BLaER1 treated with 17β-estradiol and CSF1 and Interleukin-3, amounts not matched to agents 10 nM and 100 nM (cell line): ENCODE data around the gene RBP4.
"Not testable (repeated sequence)": the region's sequence is repeated elsewhere in the genome, so short reads cannot be mapped to it uniquely, and the experiment has no call there.

ENCODE experiments used
- H3K27ac ChIP-seq, 11 experiments: shearing (Covaris generic); formaldehyde crosslinking; 2 replicates each; pipeline ENCODE4 v1.8.1; 2022
- H3K27me3 ChIP-seq, 11 experiments: shearing (Covaris generic); formaldehyde crosslinking; 2 replicates each; pipeline ENCODE4 v1.8.1; 2022
- H3K36me3 ChIP-seq, 11 experiments: shearing (Covaris generic); formaldehyde crosslinking; 2 replicates each; pipeline ENCODE4 v1.8.1; 2022
- H3K4me1 ChIP-seq, 10 experiments: shearing (Covaris generic); formaldehyde crosslinking; 2 replicates each; pipeline ENCODE4 v1.8.1; 2022
- H3K4me2 ChIP-seq, 11 experiments: shearing (Covaris generic); formaldehyde crosslinking; 2 replicates each; pipeline ENCODE4 v1.8.1; 2022
- H3K4me3 ChIP-seq, 10 experiments: shearing (Covaris generic); formaldehyde crosslinking; 2 replicates each; pipeline ENCODE4 v1.8.1; 2022
- H3K9ac ChIP-seq, 11 experiments: shearing (Covaris generic); formaldehyde crosslinking; 2 replicates each; pipeline ENCODE4 v1.8.1; 2022
- H3K9me3 ChIP-seq, 11 experiments: shearing (Covaris generic); formaldehyde crosslinking; replicated peaks in 1 of 11; 2 replicates each; pipeline ENCODE4 v1.8.1; 2022
- H4K20me1 ChIP-seq, 11 experiments: shearing (Covaris generic); formaldehyde crosslinking; 2 replicates each; pipeline ENCODE4 v1.8.1; 2022
- Cebpa-rat ChIP-seq, 11 experiments: shearing (Covaris generic); IDR thresholded peaks; 2 replicates each; pipeline ENCODE4 v1.8.1; 2022

The RBP4 gene

GRCh38 chr10:93559490-93559889 is 41.5 kb downstream of the RBP4 start:
- Histone ChIP-seq H3K4me2 (no peak overlapping the region), H3K4me1 (peaks cover 0 to 24% (median 0%) of the 10 kb centered on the region in 10 experiments; a peak in 7 of 20 replicates), H4K20me1 (no peaks in the 10 kb centered on the region), H3K4me3 (no peak overlapping the region), H3K27ac (no peak overlapping the region), H3K36me3 (no peaks in the 10 kb centered on the region), H3K27me3 (no peaks in the 10 kb centered on the region), H3K9ac (no peak overlapping the region), H3K9me3 (no peaks in the 10 kb centered on the region)
- TF ChIP-seq Cebpa-rat (IDR thresholded peaks at IDR 0.05), result no peak

DNA sequence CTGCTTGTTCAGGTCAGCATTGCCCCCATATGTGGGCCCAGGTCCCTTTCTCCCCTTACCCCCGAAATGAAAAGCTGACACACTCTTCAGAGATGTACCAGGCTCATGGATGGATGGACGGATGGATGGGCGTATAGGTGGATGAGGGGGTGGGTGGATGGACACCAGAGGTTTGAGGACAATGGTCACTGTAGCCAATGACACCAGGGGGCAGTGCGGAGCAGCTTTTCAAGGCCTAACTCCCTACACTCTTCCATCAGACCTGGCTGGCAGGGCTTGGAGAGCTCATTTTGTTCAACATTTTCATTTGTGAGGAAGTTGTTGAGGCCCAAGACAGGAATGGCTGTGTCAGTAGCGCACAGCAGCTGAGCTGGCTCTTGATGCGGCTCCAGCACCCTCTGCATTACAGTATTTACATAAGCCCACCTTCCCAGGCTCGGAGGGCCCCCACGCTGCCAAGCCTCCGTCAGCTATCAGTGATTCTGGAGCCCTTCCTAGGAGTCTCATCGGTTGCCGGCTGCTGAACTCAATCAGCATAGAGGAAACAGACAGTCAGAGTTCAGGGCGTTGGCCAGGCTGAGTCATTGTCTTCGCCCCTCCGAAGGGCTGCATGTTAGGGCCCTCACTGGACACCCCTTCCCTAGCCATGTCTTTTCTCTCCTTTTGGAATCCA is 46.1 kb downstream of the RBP4 start:
- H3K4me3 ChIP-seq, result no peak overlapping the region
- peak overlapping the region in 2 of 11 experiments; percentile 50 to 66; a peak in 3 of 22 replicates for H3K27ac ChIP-seq
- no peaks in the 10 kb centered on the region for H4K20me1 ChIP-seq
- H3K4me2 ChIP-seq, result peak overlapping the region in 3 of 11 experiments; percentile 32 to 79 (median 52); a peak in 6 of 22 replicates
- peaks cover 0 to 24% (median 0%) of the 10 kb centered on the region in 10 experiments; a peak in 7 of 20 replicates for H3K4me1 ChIP-seq
- H3K27me3 ChIP-seq, result no peaks in the 10 kb centered on the region
- no peak for TF ChIP-seq Cebpa-rat (IDR thresholded peaks at IDR 0.05)
- H3K9ac ChIP-seq, result peak overlapping the region in 1 of 11 experiments; percentile 40; a peak in 1 of 22 replicates
- no peaks in the 10 kb centered on the region for H3K36me3 ChIP-seq
- no peaks in the 10 kb centered on the region for H3K9me3 ChIP-seq

- TF ChIP-seq Cebpa-rat (IDR thresholded peaks at IDR 0.05), result no peak
- H3K4me3 ChIP-seq, result no peak overlapping the region
Observed at GRCh38 chr10:93554316-93554663, 46.7 kb downstream of the RBP4 start.

DNA sequence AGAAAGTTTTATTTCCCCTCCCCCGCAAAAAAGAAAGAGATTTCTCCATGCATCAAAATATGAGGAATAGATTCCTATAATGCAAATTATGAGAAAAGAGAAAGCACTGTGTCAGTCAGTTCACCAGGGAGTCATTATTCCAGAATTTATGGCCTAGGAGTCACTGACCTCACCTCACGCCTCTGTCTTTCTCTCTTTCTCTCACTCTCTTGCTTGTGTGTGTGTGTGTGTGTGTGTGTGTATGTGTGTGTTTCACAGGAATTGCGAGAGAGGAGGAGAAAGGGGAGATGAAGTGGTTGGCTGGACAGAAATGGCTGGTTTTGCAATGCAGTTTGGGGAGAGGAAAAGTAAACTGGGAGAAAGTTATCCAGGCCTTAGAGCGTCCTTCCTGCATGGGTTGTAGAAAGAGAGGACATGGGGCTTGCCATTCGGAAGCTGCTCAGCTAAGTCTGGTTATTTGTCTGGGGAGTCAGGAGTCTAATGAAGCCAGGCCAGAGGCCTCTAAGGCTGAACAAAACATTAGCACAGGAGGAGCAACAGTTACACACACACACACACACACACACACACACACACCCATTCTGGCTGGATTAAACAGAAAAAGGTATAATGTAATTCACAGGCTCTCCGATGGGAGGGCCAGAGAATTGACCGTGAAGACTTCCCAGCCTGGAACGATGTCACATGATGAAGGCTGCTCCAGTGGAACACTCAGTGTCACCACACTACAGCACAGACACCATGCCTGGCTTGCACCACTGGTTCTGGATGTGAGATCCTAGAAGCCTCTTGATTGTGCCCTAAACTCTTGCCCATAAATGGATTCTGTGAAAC is 47.3 kb downstream of the RBP4 start:
- no peak overlapping the region for H3K4me2 ChIP-seq
- H3K4me1 ChIP-seq, result peaks cover 0 to 24% (median 0%) of the 10 kb centered on the region in 10 experiments; a peak in 7 of 20 replicates
- H4K20me1 ChIP-seq, result no peaks in the 10 kb centered on the region
- H3K27ac ChIP-seq, result no peak overlapping the region
- H3K4me3 ChIP-seq, result no peak overlapping the region
- H3K27me3 ChIP-seq, result no peaks in the 10 kb centered on the region
- no peaks in the 10 kb centered on the region for H3K9me3 ChIP-seq
- H3K36me3 ChIP-seq, result no peaks in the 10 kb centered on the region
- H3K9ac ChIP-seq, result no peak overlapping the region
- no peak for TF ChIP-seq Cebpa-rat (IDR thresholded peaks at IDR 0.05)

More at GRCh38 chr10:93554316-93554663, 46.7 kb downstream of the RBP4 start:
- H4K20me1 ChIP-seq, result no peaks in the 10 kb centered on the region
- no peaks in the 10 kb centered on the region for H3K9me3 ChIP-seq
- H3K4me1 ChIP-seq, result peaks cover 0 to 24% (median 0%) of the 10 kb centered on the region in 10 experiments; a peak in 7 of 20 replicates
- no peaks in the 10 kb centered on the region for H3K27me3 ChIP-seq
- H3K4me2 ChIP-seq, result no peak overlapping the region
- H3K9ac ChIP-seq, result no peak overlapping the region
- no peak overlapping the region for H3K27ac ChIP-seq
- no peaks in the 10 kb centered on the region for H3K36me3 ChIP-seq

DNA sequence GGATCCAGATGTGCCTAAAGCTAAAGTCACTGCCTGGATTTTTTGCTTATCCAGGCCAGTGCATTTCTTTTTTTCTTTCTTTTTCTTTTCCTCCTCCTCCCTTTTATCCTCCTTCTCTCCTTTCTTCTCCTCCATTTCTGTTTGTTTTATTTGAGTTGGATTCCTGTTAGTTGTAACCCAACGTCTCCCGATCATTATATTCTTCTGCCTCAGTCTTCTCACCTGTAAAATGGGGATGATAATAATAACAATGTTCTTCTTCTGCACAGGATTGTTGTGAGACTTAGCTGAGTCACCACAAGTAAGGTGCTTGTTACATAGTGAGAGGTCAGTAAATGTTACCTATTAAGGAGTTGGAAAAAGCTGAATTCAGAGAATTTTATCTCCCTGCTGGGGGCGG is 48.3 kb downstream of the RBP4 start:
- no peak overlapping the region for H3K4me2 ChIP-seq
- H3K36me3 ChIP-seq, result no peaks in the 10 kb centered on the region
- no peak overlapping the region for H3K4me3 ChIP-seq
- no peaks in the 10 kb centered on the region for H3K27me3 ChIP-seq
- no peaks in the 10 kb centered on the region for H4K20me1 ChIP-seq
- no peaks in the 10 kb centered on the region for H3K9me3 ChIP-seq
- H3K27ac ChIP-seq, result no peak overlapping the region
- peaks cover 0 to 24% (median 0%) of the 10 kb centered on the region in 10 experiments; a peak in 7 of 20 replicates for H3K4me1 ChIP-seq
- no peak for TF ChIP-seq Cebpa-rat (IDR thresholded peaks at IDR 0.05)
- no peak overlapping the region for H3K9ac ChIP-seq

GRCh38 chr10:93550606-93551005 is 50.4 kb downstream of the RBP4 start:
- no peaks in the 10 kb centered on the region for H3K9me3 ChIP-seq
- H3K27ac ChIP-seq, result no peak overlapping the region
- H3K27me3 ChIP-seq, result no peaks in the 10 kb centered on the region
- H3K36me3 ChIP-seq, result no peaks in the 10 kb centered on the region
- H4K20me1 ChIP-seq, result no peaks in the 10 kb centered on the region
- TF ChIP-seq Cebpa-rat (IDR thresholded peaks at IDR 0.05), result no peak
- H3K4me2 ChIP-seq, result no peak overlapping the region
- H3K4me3 ChIP-seq, result no peak overlapping the region
- H3K9ac ChIP-seq, result no peak overlapping the region
- H3K4me1 ChIP-seq, result peaks cover 0 to 8% (median 0%) of the 10 kb centered on the region in 10 experiments; a peak in 6 of 20 replicates

DNA sequence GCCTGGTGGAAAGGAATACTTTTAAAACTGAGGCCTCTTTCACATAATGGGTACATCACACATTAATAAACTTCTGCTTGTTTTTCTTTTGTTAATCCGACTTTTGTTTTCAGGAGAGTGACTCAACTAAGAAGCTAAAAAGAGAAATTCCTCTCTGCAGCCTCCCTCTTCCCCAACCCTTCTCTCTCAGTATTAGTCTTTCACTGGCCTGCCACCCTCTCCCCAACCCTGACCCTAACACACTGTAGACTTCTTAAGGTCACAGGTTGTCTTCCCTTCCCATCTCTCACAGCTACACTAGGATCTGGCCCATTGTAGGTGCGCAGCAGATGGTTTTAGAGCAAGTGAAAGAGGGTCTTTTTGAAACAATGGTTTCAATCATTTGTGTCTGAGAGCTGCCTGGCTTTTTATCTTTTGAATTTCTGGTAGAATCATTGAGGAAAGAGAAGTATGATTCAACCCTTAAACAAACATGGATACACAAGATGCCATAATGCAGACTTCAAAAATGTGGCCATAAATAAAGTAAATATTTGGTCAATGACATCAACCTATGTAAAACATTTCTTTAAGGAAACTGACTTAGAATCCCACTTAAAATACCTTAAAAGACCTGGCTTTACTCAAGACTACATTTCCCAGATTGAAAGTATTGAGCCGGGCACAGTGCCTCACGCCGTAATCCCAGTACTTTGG is 52.5 kb downstream of the RBP4 start:
- no peaks in the 10 kb centered on the region for H3K4me1 ChIP-seq
- no peaks in the 10 kb centered on the region for H3K9me3 ChIP-seq
- no peak overlapping the region for H3K4me2 ChIP-seq
- no peaks in the 10 kb centered on the region for H3K27me3 ChIP-seq
- no peak overlapping the region for H3K9ac ChIP-seq
- no peaks in the 10 kb centered on the region for H4K20me1 ChIP-seq
- H3K4me3 ChIP-seq, result no peak overlapping the region
- no peak for TF ChIP-seq Cebpa-rat (IDR thresholded peaks at IDR 0.05)
- no peaks in the 10 kb centered on the region for H3K36me3 ChIP-seq
- no peak overlapping the region for H3K27ac ChIP-seq

- Histone ChIP-seq H3K27ac (no peak overlapping the region), H3K9me3 (no peaks in the 10 kb centered on the region), H3K27me3 (no peaks in the 10 kb centered on the region), H3K36me3 (no peaks in the 10 kb centered on the region), H3K4me3 (no peak overlapping the region), H3K4me2 (no peak overlapping the region), H3K4me1 (no peaks in the 10 kb centered on the region), H4K20me1 (no peaks in the 10 kb centered on the region), H3K9ac (no peak overlapping the region)
- no peak for TF ChIP-seq Cebpa-rat (IDR thresholded peaks at IDR 0.05)
Observed at GRCh38 chr10:93547522-93547921, 53.5 kb downstream of the RBP4 start.

DNA sequence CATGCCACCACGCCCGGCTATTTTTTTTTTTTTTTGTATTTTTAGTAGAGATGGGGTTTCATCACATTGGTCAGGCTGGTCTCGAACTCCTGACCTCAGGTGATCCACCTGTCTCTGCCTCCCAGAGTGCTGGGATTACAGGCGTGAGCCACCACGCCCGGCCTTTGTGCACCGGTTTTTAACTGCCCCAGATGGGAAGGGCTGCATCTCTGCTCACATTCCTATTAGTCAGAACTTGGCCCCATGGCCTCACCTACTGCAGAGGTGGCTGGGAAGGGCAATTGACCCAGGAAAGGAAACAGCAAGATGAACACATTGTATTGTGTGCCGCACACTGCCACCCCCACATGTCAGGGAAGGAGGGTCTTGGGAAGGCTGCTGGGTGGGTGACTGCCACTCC is 54.0 kb downstream of the RBP4 start:
- not testable (repeated sequence) for H3K4me3 ChIP-seq, H3K36me3 ChIP-seq, H3K9ac ChIP-seq, H3K9me3 ChIP-seq, H3K27ac ChIP-seq, H4K20me1 ChIP-seq, H3K4me1 ChIP-seq, H3K4me2 ChIP-seq, H3K27me3 ChIP-seq
